Measurements from ENCODE around the gene RBBP8NL. TPM values are rescaled to one million over a fixed set of nuclear protein-coding genes. Genes with fewer than 3 reads are reported as not detected.

Gene RBBP8NL
- total RNA-seq, 1 experiment from 2014 or later: 0.28 TPM

- H4K91ac ChIP-seq (ENCODE audit: insufficient read length, low read depth, low read length): no peak overlapping the region
- H3K27me3 Mint-ChIP-seq (ENCODE audit: low read depth): no peaks in the 10 kb centered on the region; the same call in 1 of the 2 replicates
- no peak overlapping the region for H2AFZ ChIP-seq (ENCODE audit: low read length)
- H3K79me1 ChIP-seq (ENCODE audit: insufficient read depth, low read depth, low read length, poor library complexity, severe bottlenecking): no peaks in the 10 kb centered on the region
- H3K9me3 ChIP-seq (ENCODE audit: control insufficient read depth, low read depth, low read length): no peaks in the 10 kb centered on the region
- H3K4ac ChIP-seq (ENCODE audit: low read depth, low read length): no peak overlapping the region
- peak overlapping the region; percentile 3 for H4K8ac ChIP-seq (replicated peaks; ENCODE audit: insufficient read length, low read depth, low read length)
- H2BK15ac ChIP-seq (ENCODE audit: low read depth, low read length): no peak overlapping the region
- no peak overlapping the region for H3K18ac ChIP-seq (ENCODE audit: insufficient read length, low read depth, low read length)
- H3K23ac ChIP-seq (ENCODE audit: insufficient read length, low read depth, low read length): no peak overlapping the region
- whole genome bisulfite sequencing (ENCODE audit: extremely low coverage, insufficient read length, low lambda C conversion rate): no CpG with 5 or more reads among the region's 6 CpGs
- H2BK120ac ChIP-seq (ENCODE audit: low read depth, low read length, poor library complexity, severe bottlenecking): no peak overlapping the region
- H3K36me3 Mint-ChIP-seq (ENCODE audit: insufficient read depth in 1 of 3, low read depth in 3 of 3): peaks cover 0 to 4% (median 4%) of the 10 kb centered on the region in 3 experiments; a peak in 1 of 7 replicates
- no peak overlapping the region for H3K56ac ChIP-seq (ENCODE audit: insufficient read length, low read depth, low read length)
- H2AK5ac ChIP-seq (ENCODE audit: insufficient read length, low read length): no peak overlapping the region
- no peak overlapping the region for H2BK20ac ChIP-seq (ENCODE audit: low read depth, low read length, poor library complexity, severe bottlenecking)
- H3K4me2 ChIP-seq (ENCODE audit: insufficient read depth, insufficient read length, low read length): no peak overlapping the region
- no peak overlapping the region for H2BK12ac ChIP-seq (ENCODE audit: insufficient read length, low read depth, low read length)
- H3K9me3 Mint-ChIP-seq: peaks cover 3 to 5% of the 10 kb centered on the region in 2 experiments; a peak in 2 of 5 replicates
- H3K14ac ChIP-seq (ENCODE audit: insufficient read depth, low read length): no peak overlapping the region
- H3K9ac ChIP-seq (ENCODE audit: extremely low read depth, insufficient read length, low read length): no peak overlapping the region
- H3T11ph ChIP-seq (ENCODE audit: low read length): no peak overlapping the region
- TF ChIP-seq CTCF (conservative IDR thresholded peaks at IDR 0.05): no peak
- no peak for DNase-seq
- no peak overlapping the region for H2BK5ac ChIP-seq (ENCODE audit: insufficient read length, low read length)
- no peak overlapping the region for H3K27ac Mint-ChIP-seq
- no peak overlapping the region for H3K27ac ChIP-seq (ENCODE audit: insufficient read length, low read depth, low read length)
- H3K27me3 ChIP-seq (ENCODE audit: insufficient read depth, low read length): no peaks in the 10 kb centered on the region
- no peaks in the 10 kb centered on the region; the same call in 1 of the 2 replicates for H3K4me1 ChIP-seq (ENCODE audit: insufficient read depth, low read length)
- no peaks in the 10 kb centered on the region for H3K23me2 ChIP-seq (ENCODE audit: insufficient read length, low read depth, low read length, poor library complexity, severe bottlenecking)
- peak overlapping the region; percentile 3 for H4K5ac ChIP-seq (ENCODE audit: insufficient read length, low read depth, low read length)
- no peak overlapping the region for H3K4me3 Mint-ChIP-seq
- H4K20me1 ChIP-seq (ENCODE audit: control insufficient read depth, insufficient read depth, insufficient read length): no peaks in the 10 kb centered on the region
- no peaks in the 10 kb centered on the region for H3K79me2 ChIP-seq (ENCODE audit: insufficient read depth, low read length)
- H3K4me1 Mint-ChIP-seq: peaks cover 6 to 26% of the 10 kb centered on the region in 2 experiments
Measured at GRCh38 chr20:62421716-62421990, 5.7 kb downstream of the RBBP8NL start.

Measured in H9 (cell line).